ENCODE results near the gene PRKAA2. TPM values are rescaled to one million over a fixed set of nuclear protein-coding genes. Genes with fewer than 3 reads are reported as not detected.

PRKAA2 gene
- total and polyA plus RNA-seq, 2 of the 13 experiments (the other 11 are each of a cell fraction or from before 2014, with no cell fraction given) = 6.0 to 7.5 TPM

- TF ChIP-seq NRL (CRISPR knock-in tag; IDR thresholded peaks at IDR 0.05; ENCODE audit: borderline replicate concordance) = 0 out of 2 replicates have a peak, but pooled peaks have one; percentile 23
- no peak for TF ChIP-seq SOX13 (IDR thresholded peaks at IDR 0.05)
- TF ChIP-seq SOX13 (CRISPR knock-in tag; conservative IDR thresholded peaks at IDR 0.05 in 1 of 2, IDR thresholded peaks at IDR 0.05 in 1 of 2) = no peak
- TF ChIP-seq, protein P1, sequence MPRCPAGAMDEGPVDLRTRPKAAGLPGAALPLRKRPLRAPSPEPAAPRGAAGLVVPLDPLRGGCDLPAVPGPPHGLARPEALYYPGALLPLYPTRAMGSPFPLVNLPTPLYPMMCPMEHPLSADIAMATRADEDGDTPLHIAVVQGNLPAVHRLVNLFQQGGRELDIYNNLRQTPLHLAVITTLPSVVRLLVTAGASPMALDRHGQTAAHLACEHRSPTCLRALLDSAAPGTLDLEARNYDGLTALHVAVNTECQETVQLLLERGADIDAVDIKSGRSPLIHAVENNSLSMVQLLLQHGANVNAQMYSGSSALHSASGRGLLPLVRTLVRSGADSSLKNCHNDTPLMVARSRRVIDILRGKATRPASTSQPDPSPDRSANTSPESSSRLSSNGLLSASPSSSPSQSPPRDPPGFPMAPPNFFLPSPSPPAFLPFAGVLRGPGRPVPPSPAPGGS (CRISPR knock-in tag; IDR thresholded peaks at IDR 0.05) = no peak
- TF ChIP-seq ISX (CRISPR knock-in tag; conservative IDR thresholded peaks at IDR 0.05) = no peak
- peak; percentile 37; the same call in 1 of the 2 replicates for TF ChIP-seq KDM2A (CRISPR knock-in tag; IDR thresholded peaks at IDR 0.05; ENCODE audit: borderline replicate concordance, low read depth)
- no peak for TF ChIP-seq ZNF510 (CRISPR knock-in tag; IDR thresholded peaks at IDR 0.05; ENCODE audit: low read depth)
- no peak for TF ChIP-seq ZNF570 (CRISPR knock-in tag; IDR thresholded peaks at IDR 0.05; ENCODE audit: borderline replicate concordance)
- TF ChIP-seq KMT2B (CRISPR knock-in tag; IDR thresholded peaks at IDR 0.05) = peak; percentile 8
- TF ChIP-seq U2AF2 (IDR thresholded peaks at IDR 0.05; ENCODE audit: low read depth, low read length) = no peak
- TF ChIP-seq ZNF335 (CRISPR knock-in tag; IDR thresholded peaks at IDR 0.05) = no peak
- TF ChIP-seq DMAP1 (CRISPR knock-in tag; IDR thresholded peaks at IDR 0.05) = no peak; the same call in 1 of the 2 replicates
- TF ChIP-seq FOXO1 (CRISPR knock-in tag; IDR thresholded peaks at IDR 0.05) = no peak
- TF ChIP-seq PAWR (CRISPR knock-in tag; IDR thresholded peaks at IDR 0.05; ENCODE audit: borderline replicate concordance) = no peak
- TF ChIP-seq, protein P2, sequence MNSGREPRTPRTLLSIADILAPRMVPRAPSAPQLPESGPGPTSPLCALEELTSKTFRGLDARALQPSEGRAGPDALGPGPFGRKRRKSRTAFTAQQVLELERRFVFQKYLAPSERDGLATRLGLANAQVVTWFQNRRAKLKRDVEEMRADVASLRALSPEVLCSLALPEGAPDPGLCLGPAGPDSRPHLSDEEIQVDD (CRISPR knock-in tag; IDR thresholded peaks at IDR 0.05; ENCODE audit: borderline replicate concordance) = no peak
- 0 out of 2 replicates have a peak, but pooled peaks have one; percentile 37 for TF ChIP-seq SIN3A (IDR thresholded peaks at IDR 0.05; ENCODE audit: borderline replicate concordance, low read depth, low read length)
- TF ChIP-seq CENPT (CRISPR knock-in tag; IDR thresholded peaks at IDR 0.05; ENCODE audit: low read depth) = no peak
- 0 out of 2 replicates have a peak, but pooled peaks have one; percentile 54 for TF ChIP-seq ZFP90 (CRISPR knock-in tag; IDR thresholded peaks at IDR 0.05; ENCODE audit: borderline replicate concordance)
- no peak for TF ChIP-seq POLR2AphosphoS2 (IDR thresholded peaks at IDR 0.05; ENCODE audit: low read depth, low read length)
- TF ChIP-seq SMARCE1 (IDR thresholded peaks at IDR 0.05; ENCODE audit: borderline replicate concordance) = no peak
- no peak for TF ChIP-seq HDAC2 (CRISPR knock-in tag; IDR thresholded peaks at IDR 0.05)
- TF ChIP-seq HNRNPH1 (optimal IDR thresholded peaks at IDR 0.05; ENCODE audit: low read depth, low read length) = no peak
- peak; percentile 43; the same call in 1 of the 2 replicates for TF ChIP-seq ZNF142 (CRISPR knock-in tag; IDR thresholded peaks at IDR 0.05)
Observed at GRCh38 chr1:56645677-56646305, 677 bp downstream of the PRKAA2 start (continued).

Measured in HepG2 (cell line).